Measurements from ENCODE around the gene ARID3A. TPM values are rescaled to one million over a fixed set of nuclear protein-coding genes. Genes with fewer than 3 reads are reported as not detected.

The ARID3A gene
- total RNA-seq, 1 donor from 2014 or later: 6.6 TPM

DNA sequence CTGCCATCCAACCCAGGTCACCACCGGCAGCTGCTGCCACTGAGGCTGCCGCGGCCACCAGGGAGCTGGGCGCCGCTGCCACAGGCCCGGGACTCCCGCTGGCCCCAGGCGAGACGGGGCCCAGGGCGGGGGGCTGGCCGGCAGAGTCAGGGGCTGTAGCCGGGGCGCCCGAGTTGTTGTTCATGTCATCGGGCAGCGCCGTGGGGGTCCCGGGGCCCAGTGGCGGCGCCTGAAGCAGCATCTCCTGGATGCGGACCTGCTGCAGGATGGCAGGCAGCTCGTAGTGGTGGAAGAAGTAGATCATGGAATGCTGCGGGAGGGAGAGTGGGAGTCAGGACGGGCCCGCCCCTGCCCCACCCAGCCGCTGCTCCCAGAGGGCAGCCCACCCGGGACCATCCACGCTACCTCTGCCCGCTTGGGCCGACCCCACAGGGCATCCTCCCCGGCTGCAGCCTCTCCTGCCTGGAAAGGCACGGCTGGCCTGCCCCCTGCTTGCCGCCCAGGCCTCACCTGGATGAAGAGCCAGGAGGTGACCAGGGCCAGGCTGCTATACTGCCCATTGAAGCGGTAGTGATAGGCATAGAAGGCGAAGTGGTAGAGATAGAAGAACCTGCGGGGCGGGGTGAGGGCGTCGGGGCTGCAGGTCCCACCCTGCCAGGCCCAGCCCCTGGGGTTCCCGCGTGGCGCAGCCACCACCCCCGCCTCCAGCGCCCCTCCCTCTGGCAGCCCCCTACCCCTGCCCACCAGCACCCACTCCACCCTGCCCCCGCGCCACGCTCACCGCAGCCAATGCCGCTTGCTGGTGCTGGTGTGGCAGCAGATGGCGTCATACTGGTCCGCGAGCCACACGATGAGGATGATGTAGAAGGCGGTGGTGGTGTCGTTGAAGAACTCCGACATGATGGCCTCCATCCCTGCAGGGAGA, 85.0 kb downstream of the ARID3A start:
- Mint-ChIP-seq H3K4me3 (ENCODE audit: unreplicated experiment) (no peak overlapping the region), H3K27ac (ENCODE audit: unreplicated experiment) (no peak overlapping the region), H3K27me3 (ENCODE audit: low read depth) (no peaks in the 10 kb centered on the region), H3K4me1 (ENCODE audit: low read depth) (peaks cover 2% of the 10 kb centered on the region), H3K9me3 (ENCODE audit: low read depth) (no peaks in the 10 kb centered on the region), H3K36me3 (ENCODE audit: low read depth) (peaks cover 3% of the 10 kb centered on the region)
- DNase-seq (ENCODE audit: low spot score): no peak
- TF ChIP-seq, protein P1, sequence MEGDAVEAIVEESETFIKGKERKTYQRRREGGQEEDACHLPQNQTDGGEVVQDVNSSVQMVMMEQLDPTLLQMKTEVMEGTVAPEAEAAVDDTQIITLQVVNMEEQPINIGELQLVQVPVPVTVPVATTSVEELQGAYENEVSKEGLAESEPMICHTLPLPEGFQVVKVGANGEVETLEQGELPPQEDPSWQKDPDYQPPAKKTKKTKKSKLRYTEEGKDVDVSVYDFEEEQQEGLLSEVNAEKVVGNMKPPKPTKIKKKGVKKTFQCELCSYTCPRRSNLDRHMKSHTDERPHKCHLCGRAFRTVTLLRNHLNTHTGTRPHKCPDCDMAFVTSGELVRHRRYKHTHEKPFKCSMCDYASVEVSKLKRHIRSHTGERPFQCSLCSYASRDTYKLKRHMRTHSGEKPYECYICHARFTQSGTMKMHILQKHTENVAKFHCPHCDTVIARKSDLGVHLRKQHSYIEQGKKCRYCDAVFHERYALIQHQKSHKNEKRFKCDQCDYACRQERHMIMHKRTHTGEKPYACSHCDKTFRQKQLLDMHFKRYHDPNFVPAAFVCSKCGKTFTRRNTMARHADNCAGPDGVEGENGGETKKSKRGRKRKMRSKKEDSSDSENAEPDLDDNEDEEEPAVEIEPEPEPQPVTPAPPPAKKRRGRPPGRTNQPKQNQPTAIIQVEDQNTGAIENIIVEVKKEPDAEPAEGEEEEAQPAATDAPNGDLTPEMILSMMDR (IDR thresholded peaks at IDR 0.05): no peak

DNA sequence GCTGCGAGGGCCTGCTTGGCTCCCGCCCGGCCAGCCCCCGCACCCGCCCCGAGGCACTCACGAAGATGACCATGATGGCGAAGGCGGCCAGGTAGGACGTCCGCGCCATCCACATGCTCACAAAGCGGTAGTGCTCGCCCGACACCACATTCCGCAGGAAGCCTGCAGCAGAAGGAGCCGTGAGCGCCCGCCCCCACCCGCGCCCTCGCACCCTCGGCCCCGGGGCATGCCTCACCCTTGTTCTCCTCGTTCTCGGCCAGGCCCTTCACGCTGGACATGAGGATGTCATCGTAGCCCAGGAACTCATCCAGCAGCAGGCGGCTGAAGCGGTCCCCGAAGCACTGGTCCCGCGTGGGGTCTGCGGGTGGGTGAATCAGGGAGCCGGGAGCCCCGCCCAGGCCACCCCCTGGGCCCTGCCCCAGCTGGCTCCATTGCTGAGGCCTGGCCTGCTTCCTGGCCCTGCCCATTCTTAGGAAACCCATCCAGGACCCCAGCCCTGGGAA, 86.0 kb downstream of the ARID3A start:
- H3K27ac Mint-ChIP-seq (ENCODE audit: unreplicated experiment): no peak overlapping the region
- H3K4me3 Mint-ChIP-seq (ENCODE audit: unreplicated experiment): no peak overlapping the region
- peaks cover 3% of the 10 kb centered on the region for H3K36me3 Mint-ChIP-seq (ENCODE audit: low read depth)
- TF ChIP-seq, protein P1 (IDR thresholded peaks at IDR 0.05): no peak
- no peaks in the 10 kb centered on the region for H3K27me3 Mint-ChIP-seq (ENCODE audit: low read depth)
- H3K4me1 Mint-ChIP-seq (ENCODE audit: low read depth): peaks cover 9% of the 10 kb centered on the region
- H3K9me3 Mint-ChIP-seq (ENCODE audit: low read depth): no peaks in the 10 kb centered on the region
- no peak for DNase-seq (ENCODE audit: low spot score)

DNA sequence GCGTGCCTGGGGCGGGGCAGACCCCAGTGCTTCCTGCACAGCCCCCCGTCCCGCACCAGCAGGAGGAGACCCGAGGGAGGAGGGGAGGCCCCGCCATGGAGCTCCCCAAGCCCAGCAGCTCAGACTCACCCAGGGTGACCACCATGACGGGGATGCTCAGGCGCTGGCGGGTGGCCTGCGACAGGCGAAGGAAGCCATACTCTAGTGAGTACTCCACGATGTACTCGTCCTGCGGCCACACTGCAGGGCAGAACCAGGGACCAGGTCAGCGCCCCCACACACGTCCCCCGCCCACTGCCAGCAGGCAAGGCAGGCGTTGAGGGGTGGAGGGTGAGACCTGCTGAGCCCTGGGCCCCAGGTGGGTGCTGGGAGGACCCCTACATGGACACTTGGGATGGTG, 86.5 kb downstream of the ARID3A start:
- H3K36me3 Mint-ChIP-seq (ENCODE audit: low read depth): peaks cover 2% of the 10 kb centered on the region
- no peak overlapping the region for H3K27ac Mint-ChIP-seq (ENCODE audit: unreplicated experiment)
- H3K4me1 Mint-ChIP-seq (ENCODE audit: low read depth): peaks cover 13% of the 10 kb centered on the region
- TF ChIP-seq, protein P1 (IDR thresholded peaks at IDR 0.05): no peak
- no peak overlapping the region for H3K4me3 Mint-ChIP-seq (ENCODE audit: unreplicated experiment)
- H3K9me3 Mint-ChIP-seq (ENCODE audit: low read depth): no peaks in the 10 kb centered on the region
- H3K27me3 Mint-ChIP-seq (ENCODE audit: low read depth): no peaks in the 10 kb centered on the region
- no peak for DNase-seq (ENCODE audit: low spot score)

DNA sequence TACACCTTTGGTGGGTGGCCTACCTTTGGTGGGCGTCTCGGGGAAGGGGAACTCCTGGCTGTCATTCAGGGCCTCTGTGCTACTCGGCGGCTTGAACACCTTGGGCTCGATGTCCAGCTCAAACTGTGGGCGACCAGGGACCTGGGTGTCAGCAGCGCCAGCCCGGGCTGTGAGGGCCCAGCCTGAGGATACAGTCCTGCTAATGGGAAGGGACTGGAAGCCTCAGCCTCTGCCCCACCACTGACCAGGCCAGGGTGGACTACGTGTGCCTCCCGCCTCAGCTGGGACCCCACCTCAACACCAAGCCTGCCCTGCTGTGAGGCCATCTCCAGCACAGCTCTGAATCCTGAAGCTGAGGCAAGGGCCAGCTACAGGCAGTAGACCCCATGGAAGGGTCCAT, 87.4 kb downstream of the ARID3A start:
- Mint-ChIP-seq H3K27ac (ENCODE audit: unreplicated experiment) (no peak overlapping the region), H3K9me3 (ENCODE audit: low read depth) (no peaks in the 10 kb centered on the region), H3K36me3 (ENCODE audit: low read depth) (peaks cover 2% of the 10 kb centered on the region), H3K4me3 (ENCODE audit: unreplicated experiment) (no peak overlapping the region), H3K27me3 (ENCODE audit: low read depth) (no peaks in the 10 kb centered on the region), H3K4me1 (ENCODE audit: low read depth) (peaks cover 21% of the 10 kb centered on the region)
- TF ChIP-seq, protein P1 (IDR thresholded peaks at IDR 0.05): no peak
- no peak for DNase-seq (ENCODE audit: low spot score)

DNA sequence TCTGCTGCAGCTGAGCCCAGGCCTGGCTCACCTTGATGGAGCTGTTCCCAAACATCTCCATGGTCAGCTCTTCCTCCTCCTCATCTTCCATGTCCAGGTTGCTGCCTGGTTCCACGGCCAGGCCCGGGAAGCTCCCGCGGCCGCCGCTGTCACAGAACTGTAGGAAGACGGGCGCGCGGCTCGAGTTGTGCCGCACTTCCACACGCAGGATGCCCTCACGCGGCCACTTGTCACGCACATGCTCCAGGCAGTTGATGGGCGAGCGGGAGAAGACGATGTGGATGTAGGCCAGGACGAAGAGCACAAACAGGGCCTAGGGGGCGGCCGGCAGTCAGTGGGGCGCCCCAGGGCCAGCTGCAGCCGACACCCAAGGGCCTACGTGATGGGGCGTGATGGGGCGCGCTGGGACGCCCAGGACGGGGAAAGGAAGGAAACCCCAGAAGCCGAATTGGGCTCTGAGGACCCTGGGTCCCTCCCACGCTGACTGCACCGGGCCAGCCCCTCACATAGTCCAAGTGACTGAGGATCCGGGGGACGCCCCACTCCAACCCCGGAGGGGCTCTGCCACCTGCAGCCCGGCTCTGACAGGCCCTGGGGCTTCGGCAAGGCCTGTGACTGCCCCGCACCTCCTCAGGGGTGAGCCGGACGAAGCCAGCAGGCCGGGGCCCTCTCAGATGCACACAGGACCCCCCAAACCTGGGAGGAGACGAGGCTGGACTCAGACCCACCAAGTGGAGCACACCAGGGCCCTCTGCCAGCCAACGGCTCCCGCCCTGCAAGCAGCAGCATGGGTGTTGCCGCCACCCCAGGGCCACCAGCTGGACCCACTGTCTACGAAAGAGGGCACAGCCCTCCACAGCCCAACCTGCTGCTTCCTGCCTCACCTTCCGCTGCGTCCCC, 88.6 kb downstream of the ARID3A start:
- Mint-ChIP-seq H3K27ac (ENCODE audit: unreplicated experiment) (no peak overlapping the region), H3K36me3 (ENCODE audit: low read depth) (no peaks in the 10 kb centered on the region), H3K4me3 (ENCODE audit: unreplicated experiment) (no peak overlapping the region)

More for the DNA sequence above, 88.6 kb downstream of the ARID3A start:
- TF ChIP-seq, protein P1 (IDR thresholded peaks at IDR 0.05): no peak
- Mint-ChIP-seq H3K9me3 (ENCODE audit: low read depth) (no peaks in the 10 kb centered on the region), H3K27me3 (ENCODE audit: low read depth) (no peaks in the 10 kb centered on the region), H3K4me1 (ENCODE audit: low read depth) (peaks cover 33% of the 10 kb centered on the region)
- DNase-seq (ENCODE audit: low spot score): no peak
